ENCODE measurements around the gene TSEN2. TPM values are rescaled to one million over a fixed set of nuclear protein-coding genes. Genes with fewer than 3 reads are reported as not detected.
A peak's percentile ranks its signal among the peaks of the same experiment; 100 is the strongest.

The TSEN2 gene
- total RNA-seq, 2 experiments from 2014 or later = 33.2 to 41.4 TPM

GRCh38 chr3:12556314-12556689 is 72.0 kb downstream of the TSEN2 start:
- no peak for DNase-seq (ENCODE audit: low spot score)
- H3K27ac ChIP-seq (ENCODE audit: low read depth, low read length, poor library complexity, severe bottlenecking) = peak overlapping the region; percentile 62
- ChIA-PET POLR2A (no interaction called here), CTCF (ENCODE audit: unreplicated experiment) (no interaction called here)
- no peak for TF ChIP-seq EZH2phosphoT487 (IDR thresholded peaks at IDR 0.05; ENCODE audit: borderline replicate concordance, low read depth, low read length)
- TF ChIP-seq, protein P1, sequence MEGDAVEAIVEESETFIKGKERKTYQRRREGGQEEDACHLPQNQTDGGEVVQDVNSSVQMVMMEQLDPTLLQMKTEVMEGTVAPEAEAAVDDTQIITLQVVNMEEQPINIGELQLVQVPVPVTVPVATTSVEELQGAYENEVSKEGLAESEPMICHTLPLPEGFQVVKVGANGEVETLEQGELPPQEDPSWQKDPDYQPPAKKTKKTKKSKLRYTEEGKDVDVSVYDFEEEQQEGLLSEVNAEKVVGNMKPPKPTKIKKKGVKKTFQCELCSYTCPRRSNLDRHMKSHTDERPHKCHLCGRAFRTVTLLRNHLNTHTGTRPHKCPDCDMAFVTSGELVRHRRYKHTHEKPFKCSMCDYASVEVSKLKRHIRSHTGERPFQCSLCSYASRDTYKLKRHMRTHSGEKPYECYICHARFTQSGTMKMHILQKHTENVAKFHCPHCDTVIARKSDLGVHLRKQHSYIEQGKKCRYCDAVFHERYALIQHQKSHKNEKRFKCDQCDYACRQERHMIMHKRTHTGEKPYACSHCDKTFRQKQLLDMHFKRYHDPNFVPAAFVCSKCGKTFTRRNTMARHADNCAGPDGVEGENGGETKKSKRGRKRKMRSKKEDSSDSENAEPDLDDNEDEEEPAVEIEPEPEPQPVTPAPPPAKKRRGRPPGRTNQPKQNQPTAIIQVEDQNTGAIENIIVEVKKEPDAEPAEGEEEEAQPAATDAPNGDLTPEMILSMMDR (conservative IDR thresholded peaks at IDR 0.05; ENCODE audit: low read length) = no peak
- H3K4me2 ChIP-seq (ENCODE audit: low read length) = peak overlapping the region; percentile 71
- peak overlapping the region; percentile 89 for H3K4me3 ChIP-seq (ENCODE audit: low read depth, low read length, poor library complexity, severe bottlenecking)
- no peaks in the 10 kb centered on the region for H3K9me3 ChIP-seq (ENCODE audit: low read length)
- peaks cover 43% of the 10 kb centered on the region for H3K4me1 ChIP-seq (ENCODE audit: insufficient read depth, low read length, poor library complexity, severe bottlenecking)
- no TSS peak for BruUV-seq (replicated peaks)
- H3K9me2 ChIP-seq (ENCODE audit: insufficient read depth, low read length) = no peaks in the 10 kb centered on the region
- H4K20me1 ChIP-seq (ENCODE audit: insufficient read depth, low read length) = peaks cover 33% of the 10 kb centered on the region
- no peaks in the 10 kb centered on the region for H3K36me3 ChIP-seq (ENCODE audit: insufficient read depth, low read length)
- intact Hi-C loops (cut with micrococcal nuclease; ENCODE audit: unreplicated experiment) = no loop called here
- H3K79me2 ChIP-seq (ENCODE audit: insufficient read depth, low read depth, low read length) = peaks cover 43% of the 10 kb centered on the region
- peak overlapping the region; percentile 81 for H2AFZ ChIP-seq (ENCODE audit: low read length)

GRCh38 chr3:12556690-12557472 is 72.6 kb downstream of the TSEN2 start, which contains the start of gene MKRN2:
Gene MKRN2 (plus strand): TSS chr3:12557087. CDS start chr3:12557151, 64 bp downstream.
- peak within 1 kb of the TSS; percentile 89 for H3K4me3 ChIP-seq (ENCODE audit: low read depth, low read length, poor library complexity, severe bottlenecking)
- H3K9me2 ChIP-seq (ENCODE audit: insufficient read depth, low read length) = no peaks in the 10 kb centered on the region
- POLR2A ChIA-PET = interaction anchor here (0.7 to 1.6 kb wide), 2 partner anchors 14 to 22 kb away, joined by 4 to 5 read pairs; no protein-coding TSS in a partner anchor
- no peaks in the 10 kb centered on the region for H3K9me3 ChIP-seq (ENCODE audit: low read length)
- H4K20me1 ChIP-seq (ENCODE audit: insufficient read depth, low read length) = peaks cover 34% of the 10 kb centered on the region
- CTCF ChIA-PET (ENCODE audit: unreplicated experiment) = no interaction called here
- intact Hi-C loops (cut with micrococcal nuclease; ENCODE audit: unreplicated experiment) = loop anchor here (1.0 kb wide), 1 partner anchor 107 kb away; the partner anchor contains the start of gene RAF1
- TF ChIP-seq, protein P1 (conservative IDR thresholded peaks at IDR 0.05; ENCODE audit: low read length) = no peak
- TF ChIP-seq EZH2phosphoT487 (IDR thresholded peaks at IDR 0.05; ENCODE audit: borderline replicate concordance, low read depth, low read length) = no peak
- peak within 1 kb of the TSS; percentile 90 for H3K4me2 ChIP-seq (ENCODE audit: low read length)
- H3K79me2 ChIP-seq (ENCODE audit: insufficient read depth, low read depth, low read length) = peaks cover 49% of the 10 kb centered on the region
- BruUV-seq (replicated peaks) = TSS peak; percentile 86
- H3K36me3 ChIP-seq (ENCODE audit: insufficient read depth, low read length) = no peaks in the 10 kb centered on the region
- peak within 1 kb of the TSS; percentile 81 for H2AFZ ChIP-seq (ENCODE audit: low read length)
- peaks cover 47% of the 10 kb centered on the region for H3K4me1 ChIP-seq (ENCODE audit: insufficient read depth, low read length, poor library complexity, severe bottlenecking)
- H3K27ac ChIP-seq (ENCODE audit: low read depth, low read length, poor library complexity, severe bottlenecking) = peak within 1 kb of the TSS; percentile 62
- peak; percentile 91 for DNase-seq (ENCODE audit: low spot score)
